ENCODE results near the gene CDKL2. TPM values are rescaled to one million over a fixed set of nuclear protein-coding genes. Genes with fewer than 3 reads are reported as not detected.

CDKL2 gene
- 0.38 and 0.39 TPM in 2 replicates for polyA plus RNA-seq (2011; rRNA removed)
- polyA minus RNA-seq (2011; rRNA and poly(A)+ RNA removed): 0.43 and 1.4 TPM in 2 replicates

DNA sequence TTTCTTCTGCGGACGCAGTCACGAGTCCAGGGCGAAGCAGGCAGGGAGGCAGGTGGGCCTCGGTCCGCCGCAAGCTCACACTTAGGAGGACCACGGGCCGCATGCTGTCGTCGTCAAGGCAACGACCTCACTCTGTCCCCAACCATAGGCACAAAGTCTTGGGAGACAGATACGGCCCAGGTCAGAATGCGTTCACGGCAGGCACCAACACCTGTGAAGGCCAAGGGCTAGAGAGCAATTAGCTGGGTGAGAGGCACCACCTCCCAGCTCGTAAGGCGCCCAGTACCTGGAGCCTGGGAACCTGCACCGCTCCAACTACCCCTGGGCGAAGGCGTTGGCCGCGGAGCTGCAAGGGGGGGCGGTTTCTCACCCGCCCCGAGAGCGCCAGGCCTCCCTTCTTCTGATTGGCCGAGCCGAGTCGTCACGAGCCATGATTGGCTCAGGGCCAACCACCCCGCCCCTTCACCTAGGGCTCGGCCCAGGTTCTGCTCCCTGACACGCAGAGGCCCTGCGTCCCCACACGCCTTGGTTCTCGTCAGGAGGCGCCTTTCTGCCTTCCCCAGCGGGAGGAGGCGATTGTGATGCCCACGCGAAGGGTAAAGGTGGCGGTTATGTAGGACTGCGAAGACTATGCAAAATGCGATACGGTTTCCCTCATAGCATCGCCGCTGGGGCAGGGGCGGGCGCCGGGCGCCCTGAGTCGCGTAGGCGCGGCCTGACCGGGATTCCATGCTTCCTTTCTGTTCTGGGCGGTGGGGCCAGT lies at the start of gene CDKL2:
Gene CDKL2 (minus strand): TSS at position 355 of the 763 bp plus-strand sequence. CDS start 4,540 bp downstream, outside the sequence.
- ChIA-PET CTCF (interaction anchor here (0.5 to 1.1 kb wide), 2 partner anchors 71 to 213 kb away, joined by 3 read pairs; no protein-coding TSS in a partner anchor), POLR2A (no interaction called here)
- DNase-seq (ENCODE audit: low read depth): no peak
- Histone ChIP-seq H3K36me3 (ENCODE audit: control insufficient read depth, insufficient read depth, low read length) (no peaks in the 10 kb centered on the region), H3K27me3 (ENCODE audit: control insufficient read depth, insufficient read depth, low read length) (no peaks in the 10 kb centered on the region), H3K4me3 (ENCODE audit: low read depth, low read length) (peak within 1 kb of the TSS; percentile 50)
- TF ChIP-seq, protein P1, sequence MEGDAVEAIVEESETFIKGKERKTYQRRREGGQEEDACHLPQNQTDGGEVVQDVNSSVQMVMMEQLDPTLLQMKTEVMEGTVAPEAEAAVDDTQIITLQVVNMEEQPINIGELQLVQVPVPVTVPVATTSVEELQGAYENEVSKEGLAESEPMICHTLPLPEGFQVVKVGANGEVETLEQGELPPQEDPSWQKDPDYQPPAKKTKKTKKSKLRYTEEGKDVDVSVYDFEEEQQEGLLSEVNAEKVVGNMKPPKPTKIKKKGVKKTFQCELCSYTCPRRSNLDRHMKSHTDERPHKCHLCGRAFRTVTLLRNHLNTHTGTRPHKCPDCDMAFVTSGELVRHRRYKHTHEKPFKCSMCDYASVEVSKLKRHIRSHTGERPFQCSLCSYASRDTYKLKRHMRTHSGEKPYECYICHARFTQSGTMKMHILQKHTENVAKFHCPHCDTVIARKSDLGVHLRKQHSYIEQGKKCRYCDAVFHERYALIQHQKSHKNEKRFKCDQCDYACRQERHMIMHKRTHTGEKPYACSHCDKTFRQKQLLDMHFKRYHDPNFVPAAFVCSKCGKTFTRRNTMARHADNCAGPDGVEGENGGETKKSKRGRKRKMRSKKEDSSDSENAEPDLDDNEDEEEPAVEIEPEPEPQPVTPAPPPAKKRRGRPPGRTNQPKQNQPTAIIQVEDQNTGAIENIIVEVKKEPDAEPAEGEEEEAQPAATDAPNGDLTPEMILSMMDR (IDR thresholded peaks at IDR 0.05; ENCODE audit: insufficient read depth, low read depth, low read length): no peak

DNA sequence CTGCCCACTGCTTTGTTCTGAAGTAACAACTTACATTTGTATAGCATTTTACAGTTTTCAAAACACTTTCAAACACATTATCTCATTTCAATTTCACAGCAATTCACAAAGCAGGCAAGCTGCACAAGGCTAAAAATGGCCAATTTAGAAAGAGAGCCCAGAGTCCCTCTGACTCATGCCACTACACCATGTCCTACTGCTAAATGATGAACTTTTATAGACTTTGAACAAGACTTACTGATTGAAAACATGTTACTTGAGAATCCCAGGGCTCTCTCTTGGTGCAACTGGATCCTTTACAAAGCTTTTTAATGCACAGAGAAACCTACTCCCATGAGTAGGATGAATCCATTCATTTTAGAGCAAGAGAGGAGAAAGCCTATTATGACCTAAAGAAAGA lies 48.6 kb upstream of the CDKL2 start:
- Histone ChIP-seq H3K27me3 (ENCODE audit: control insufficient read depth, insufficient read depth, low read length) (no peaks in the 10 kb centered on the region), H3K4me3 (ENCODE audit: low read depth, low read length) (no peak overlapping the region), H3K36me3 (ENCODE audit: control insufficient read depth, insufficient read depth, low read length) (no peaks in the 10 kb centered on the region)
- ChIA-PET CTCF (no interaction called here), POLR2A (no interaction called here)
- no peak for DNase-seq (ENCODE audit: low read depth)
- TF ChIP-seq, protein P1 (IDR thresholded peaks at IDR 0.05; ENCODE audit: insufficient read depth, low read depth, low read length): no peak

DNA sequence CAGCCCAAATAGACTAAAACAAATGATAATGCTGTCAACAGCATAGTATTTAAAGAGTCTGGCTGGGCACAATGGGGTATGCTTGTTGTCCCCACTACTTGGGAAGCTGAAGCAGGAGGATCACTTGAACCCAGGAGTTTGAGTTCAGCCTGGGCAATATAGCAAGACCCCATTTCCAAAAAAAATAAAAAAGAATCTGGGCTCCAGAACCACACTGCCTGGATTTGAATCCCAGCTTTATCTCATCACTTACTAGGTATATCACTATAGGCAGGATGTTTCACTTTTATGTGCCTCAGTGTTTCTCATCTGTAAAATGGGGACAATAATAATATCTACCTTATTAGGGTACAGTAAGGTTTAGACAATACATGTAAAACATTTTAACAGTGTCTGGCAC lies 48.1 kb upstream of the CDKL2 start:
- DNase-seq (ENCODE audit: low read depth): no peak
- POLR2A ChIA-PET: no interaction called here
- no peaks in the 10 kb centered on the region for H3K27me3 ChIP-seq (ENCODE audit: control insufficient read depth, insufficient read depth, low read length)
- H3K36me3 ChIP-seq (ENCODE audit: control insufficient read depth, insufficient read depth, low read length): no peaks in the 10 kb centered on the region
- CTCF ChIA-PET: no interaction called here
- TF ChIP-seq, protein P1 (IDR thresholded peaks at IDR 0.05; ENCODE audit: insufficient read depth, low read depth, low read length): no peak
- no peak overlapping the region for H3K4me3 ChIP-seq (ENCODE audit: low read depth, low read length)

DNA sequence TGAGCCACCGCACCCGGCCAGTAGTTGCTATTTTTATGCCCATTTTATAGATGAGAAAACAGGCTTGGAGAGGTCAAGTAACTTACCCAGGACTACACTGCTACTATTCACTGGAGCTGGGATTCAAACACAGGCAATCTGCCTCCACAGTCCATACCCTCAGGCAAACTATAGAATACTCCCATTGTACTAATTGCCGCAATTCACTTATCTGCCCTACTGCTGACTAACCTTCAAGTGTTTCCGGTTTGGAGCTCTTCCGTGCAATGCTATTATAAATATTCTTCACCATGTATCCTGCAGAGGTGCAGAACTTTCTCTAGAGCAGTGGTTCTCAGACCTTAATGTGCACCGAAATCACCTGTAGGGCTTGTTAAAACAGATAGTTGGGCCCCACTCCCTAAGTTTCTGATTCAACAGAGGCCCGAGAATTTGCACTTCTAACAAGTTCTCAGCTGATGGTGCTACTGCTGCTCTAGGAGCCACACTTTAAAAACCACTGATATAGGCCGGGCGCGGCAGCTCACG lies 44.7 kb upstream of the CDKL2 start:
- POLR2A ChIA-PET: no interaction called here
- TF ChIP-seq, protein P1 (IDR thresholded peaks at IDR 0.05; ENCODE audit: insufficient read depth, low read depth, low read length): no peak
- H3K4me3 ChIP-seq (ENCODE audit: low read depth, low read length): no peak overlapping the region
- H3K27me3 ChIP-seq (ENCODE audit: control insufficient read depth, insufficient read depth, low read length): no peaks in the 10 kb centered on the region
- no peak for DNase-seq (ENCODE audit: low read depth)
- no peaks in the 10 kb centered on the region for H3K36me3 ChIP-seq (ENCODE audit: control insufficient read depth, insufficient read depth, low read length)
- CTCF ChIA-PET: interaction anchor here (2.7 kb wide), 1 partner anchor 49 kb away, joined by 9 read pairs; the partner anchor contains the start of gene USO1

DNA sequence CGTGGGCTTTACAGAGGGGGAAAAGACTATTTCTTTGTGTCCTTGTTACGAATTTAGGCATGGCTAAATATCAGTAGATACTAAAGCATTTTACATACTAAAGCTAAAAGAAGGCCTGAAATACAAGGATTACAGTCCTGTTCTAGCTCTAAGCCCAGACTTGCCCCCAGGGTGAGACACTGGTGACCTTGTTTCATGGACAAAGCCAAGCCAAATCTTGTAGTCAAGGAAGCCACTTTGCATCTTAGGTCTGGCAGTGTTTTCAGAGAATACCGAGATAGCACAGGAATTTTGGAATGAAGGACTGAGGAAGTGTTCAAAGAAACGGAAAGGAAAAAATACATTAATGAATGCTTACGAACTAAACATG lies 43.6 kb upstream of the CDKL2 start:
- ChIA-PET CTCF (interaction anchor here (2.7 kb wide), 1 partner anchor 50 kb away, joined by 9 read pairs; the partner anchor contains the start of gene USO1), POLR2A (interaction anchor here (0.6 kb wide), 1 partner anchor 78 kb away, joined by 4 read pairs; no protein-coding TSS in a partner anchor)
- H3K36me3 ChIP-seq (ENCODE audit: control insufficient read depth, insufficient read depth, low read length): no peaks in the 10 kb centered on the region
- H3K4me3 ChIP-seq (ENCODE audit: low read depth, low read length): peak overlapping the region; percentile 89
- DNase-seq (ENCODE audit: low read depth): no peak
- H3K27me3 ChIP-seq (ENCODE audit: control insufficient read depth, insufficient read depth, low read length): no peaks in the 10 kb centered on the region
- TF ChIP-seq, protein P1 (IDR thresholded peaks at IDR 0.05; ENCODE audit: insufficient read depth, low read depth, low read length): no peak

Data from BJ (cell line).